Spleen (tissue), 11 donors: ENCODE measurements around the gene AKT1. TPM values are rescaled to one million over a fixed set of nuclear protein-coding genes. Genes with fewer than 3 reads are reported as not detected.

Source experiments
- DNase-seq: peaks from one replicate; pipeline ENCODE4 v3.0.0-alpha.2; 2020
- H3K27ac ChIP-seq, 8 donors: fragments of 200-600 bp; sonication (generic) in 7 of 8; 1 replicate in 4 of 8; 2 replicates in 4 of 8; pipeline versions ENCODE4 v1.5.0 to v1.8.0; 2016 to 2021; ENCODE audit warnings: inconsistent platforms in 4 of 8, mild to moderate bottlenecking in 4 of 8, moderate library complexity in 1 of 8
- H3K27me3 ChIP-seq, 7 donors: fragments of 200-600 bp; sonication (generic) in 6 of 7; replicated peaks in 1 of 7; 1 replicate in 4 of 7; 2 replicates in 3 of 7; pipeline versions ENCODE4 v1.5.0 to v1.8.0; 2016 to 2021; ENCODE audit warnings: inconsistent platforms in 3 of 7, mild to moderate bottlenecking in 1 of 7
- H3K36me3 ChIP-seq, 6 donors: fragments of 200-600 bp; sonication (generic) in 5 of 6; 1 replicate in 4 of 6; 2 replicates in 2 of 6; pipeline versions ENCODE4 v1.5.0 to v1.8.0; 2016 to 2021; ENCODE audit warnings: inconsistent platforms in 2 of 6
- H3K4me1 ChIP-seq, 6 donors: fragments of 200-600 bp; sonication (generic) in 5 of 6; 1 replicate in 3 of 6; 2 replicates in 3 of 6; pipeline versions ENCODE4 v1.5.0 to v1.8.0; 2016 to 2021; ENCODE audit warnings: inconsistent platforms in 3 of 6
- H3K4me3 ChIP-seq, 8 donors: fragments of 200-600 bp; sonication (generic) in 7 of 8; 1 replicate in 4 of 8; 2 replicates in 4 of 8; pipeline versions ENCODE4 v1.5.0 to v1.8.0; 2016 to 2021; ENCODE audit warnings: inconsistent platforms in 4 of 8, mild to moderate bottlenecking in 4 of 8, moderate library complexity in 2 of 8
- H3K9me3 ChIP-seq, 8 donors: fragments of 200-600 bp; sonication (generic) in 7 of 8; 1 replicate in 4 of 8; 2 replicates in 4 of 8; pipeline versions ENCODE4 v1.5.0 to v1.8.0; 2016 to 2021; ENCODE audit warnings: inconsistent platforms in 4 of 8
- POLR2AphosphoS5 ChIP-seq, 3 donors: sonication (generic); formaldehyde crosslinking; IDR thresholded peaks; one replicate each; pipeline ENCODE4 v1.5.1; 2017; ENCODE audit warnings: antibody characterized with exemption in 3 of 3
- WGBS, 5 donors: extraction: QIAGEN DNeasy Blood & Tissue Kit in 3 of 5; methylation state at CpG; one replicate each; pipeline versions ENCODE4 v1.1.5 to v1.1.7; 2013 to 2018; 5-methylcytosine and 5-hydroxymethylcytosine counted together
- intact Hi-C: fragments of 100-400 bp; cut with DNase I; formaldehyde crosslinking; loops from one replicate; pipeline ENCODE4 v1.15.0; 2023; ENCODE audit warnings: low total_unique reads
- polyA plus RNA-seq, 3 donors: library from polyadenylated mRNA; stranded (reverse); fragments of 200-250 nt; gene quantifications; one replicate each; pipeline ENCODE4 v1.2.1, GENCODE V29; 2013
- total RNA-seq, 7 donors: library from RNA; depleted of rRNA in 3 of 7; stranded (reverse); fragments of >200 nt in 3 of 7; fragmentation: NEBNext Ultra II Directional in 4 of 7; extraction: Animal tissue kit (Norgen Biotek cat#: 25700) in 4 of 7; gene quantifications; one replicate each; pipeline versions ENCODE4 v1.1.0 to v1.2.1, GENCODE V29; 2016 to 2021
- TF ChIP-seq, protein P1 (sequence below), 11 experiments: fragments of 200-600 bp in 7 of 11; fragments of 450-650 bp in 4 of 11; sonication (generic) in 4 of 11; IDR thresholded peaks in 8 of 11; conservative IDR thresholded peaks in 3 of 11; 1 replicate in 7 of 11; 2 replicates in 4 of 11; pipeline versions ENCODE4 v1.4.0 to v1.8.0; 2016 to 2021; ENCODE audit warnings: antibody characterized with exemption in 11 of 11, inconsistent platforms in 4 of 11, mild to moderate bottlenecking in 1 of 11
- donor health status: healthy with polysubstance abuse.
- donor health status: DM: no; HTN: no; CAD: no; lungs with moderate emphysema.
- donor health status: DM: no; HTN: no; CAD: no.
- donor health status: Bipolar disorder and iron deficiency.
- donor health status: healthy.
- donor health status: DM: no; HTN: no; CAD: no.
- donor health status: DM: yes; HTN: yes; CAD: no.

Gene AKT1
- total and polyA plus RNA-seq, 10 donors: 56.2 to 184 (median 115) TPM

DNA sequence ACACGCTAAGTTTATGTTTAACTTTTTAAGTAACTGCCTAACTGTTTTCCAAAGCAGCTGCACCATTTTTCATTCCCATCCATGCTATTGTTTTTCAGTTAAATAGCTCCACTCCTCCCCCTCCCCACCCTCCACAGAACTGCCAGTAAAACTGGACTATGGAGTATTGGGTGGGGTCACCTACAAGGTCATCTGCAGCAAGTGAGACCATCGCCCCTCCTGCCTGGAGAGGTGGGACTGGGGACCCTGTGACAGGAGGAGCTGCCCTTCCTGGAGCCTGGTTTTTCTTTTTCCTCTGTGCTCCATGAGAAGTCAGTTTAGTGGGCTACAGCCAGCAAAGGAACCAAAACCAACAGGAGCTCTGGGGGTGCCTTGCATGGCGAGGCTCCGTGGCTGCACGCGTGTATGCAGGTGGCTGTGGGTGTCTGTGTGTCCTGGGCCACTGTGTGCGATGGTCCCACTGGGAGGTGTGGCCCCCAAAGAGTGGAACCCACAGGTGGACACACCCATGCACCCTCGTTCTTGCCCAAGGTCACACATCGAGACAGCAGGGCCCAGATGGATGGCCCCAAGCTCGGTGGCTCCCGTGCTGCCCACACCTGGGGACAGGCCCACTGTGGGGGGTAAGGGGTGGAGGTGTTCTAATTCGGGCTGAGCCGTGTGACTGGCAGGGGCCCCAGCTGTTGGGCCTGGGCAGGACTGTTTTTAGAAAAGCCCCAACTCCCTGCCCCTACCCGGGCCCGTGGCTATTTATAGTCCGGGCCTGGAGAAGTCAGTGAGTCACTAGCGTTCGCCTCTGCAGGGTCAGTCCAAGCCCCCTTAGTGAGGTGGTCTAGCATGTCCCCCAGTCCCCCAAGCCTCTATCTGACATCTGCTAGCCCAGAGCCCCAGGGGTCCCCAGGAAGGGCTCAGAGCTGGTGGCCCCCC, 73.8 kb downstream of the AKT1 start:
- Histone ChIP-seq H3K27me3 (peaks cover 0 to 11% (median 0%) of the 10 kb centered on the region in 7 donors), H3K36me3 (peaks cover 0 to 43% (median 11%) of the 10 kb centered on the region in 6 donors), H3K9me3 (no peaks in the 10 kb centered on the region), H3K4me1 (peaks cover 5 to 43% (median 25%) of the 10 kb centered on the region in 6 donors), H3K27ac (peak overlapping the region in 1 of 8 donors; percentile 30), H3K4me3 (no peak overlapping the region)
- no peak for DNase-seq
- TF ChIP-seq POLR2AphosphoS5 (IDR thresholded peaks at IDR 0.05): peak in 2 of 3 donors; percentile 32 to 68
- TF ChIP-seq, protein P1, sequence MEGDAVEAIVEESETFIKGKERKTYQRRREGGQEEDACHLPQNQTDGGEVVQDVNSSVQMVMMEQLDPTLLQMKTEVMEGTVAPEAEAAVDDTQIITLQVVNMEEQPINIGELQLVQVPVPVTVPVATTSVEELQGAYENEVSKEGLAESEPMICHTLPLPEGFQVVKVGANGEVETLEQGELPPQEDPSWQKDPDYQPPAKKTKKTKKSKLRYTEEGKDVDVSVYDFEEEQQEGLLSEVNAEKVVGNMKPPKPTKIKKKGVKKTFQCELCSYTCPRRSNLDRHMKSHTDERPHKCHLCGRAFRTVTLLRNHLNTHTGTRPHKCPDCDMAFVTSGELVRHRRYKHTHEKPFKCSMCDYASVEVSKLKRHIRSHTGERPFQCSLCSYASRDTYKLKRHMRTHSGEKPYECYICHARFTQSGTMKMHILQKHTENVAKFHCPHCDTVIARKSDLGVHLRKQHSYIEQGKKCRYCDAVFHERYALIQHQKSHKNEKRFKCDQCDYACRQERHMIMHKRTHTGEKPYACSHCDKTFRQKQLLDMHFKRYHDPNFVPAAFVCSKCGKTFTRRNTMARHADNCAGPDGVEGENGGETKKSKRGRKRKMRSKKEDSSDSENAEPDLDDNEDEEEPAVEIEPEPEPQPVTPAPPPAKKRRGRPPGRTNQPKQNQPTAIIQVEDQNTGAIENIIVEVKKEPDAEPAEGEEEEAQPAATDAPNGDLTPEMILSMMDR (IDR thresholded peaks at IDR 0.05 in 8 of 11, conservative IDR thresholded peaks at IDR 0.05 in 3 of 11): no peak
- intact Hi-C loops: no loop called here
- 69 to 87% (median 82%) methylated on average over 11 to 18 of the region's 18 CpGs for WGBS, 5 donors

Other genes with a start within 250 kb of the AKT1 start
- under 1 TPM in 2 of 7 donors, not detected in 5; 0.17 to 0.28 TPM for gene C14orf180, start 216.0 kb downstream of the AKT1 start, total RNA-seq
- gene C14orf180, start 216.0 kb downstream of the AKT1 start, polyA plus RNA-seq: under 1 TPM; 0.20 to 0.70 (median 0.28) TPM
- gene TMEM179, start 191.0 kb downstream of the AKT1 start, total RNA-seq: not detected
- gene TMEM179, start 191.0 kb downstream of the AKT1 start, polyA plus RNA-seq: under 1 TPM in 1 of 3 donors, not detected in 2; 0.08 TPM
- 100 to 1,000 TPM in 3 of 7 donors, 10 to 100 TPM in 4; 66.9 to 110 (median 96.4) TPM for gene INF2, start 106.1 kb downstream of the AKT1 start, total RNA-seq
- 100 to 1,000 TPM in 2 of 3 donors, 10 to 100 TPM in 1; 56.6 to 120 (median 102) TPM for gene INF2, start 106.1 kb downstream of the AKT1 start, polyA plus RNA-seq
- gene ADSS1, start 71.5 kb downstream of the AKT1 start, total RNA-seq: 10 to 100 TPM in 1 of 7 donors, 1 to 10 TPM in 6; 2.7 to 11.7 (median 8.3) TPM
- 1 to 10 TPM; 3.0 to 3.7 (median 3.2) TPM for gene ADSS1, start 71.5 kb downstream of the AKT1 start, polyA plus RNA-seq
- gene SIVA1, start 42.6 kb downstream of the AKT1 start, total RNA-seq: 100 to 1,000 TPM in 3 of 7 donors, 10 to 100 TPM in 4; 56.7 to 198 (median 76.4) TPM
- 100 to 1,000 TPM; 119 to 226 (median 184) TPM for gene SIVA1, start 42.6 kb downstream of the AKT1 start, polyA plus RNA-seq
- gene ZBTB42, start 5.4 kb upstream of the AKT1 start, total RNA-seq: 10 to 100 TPM in 1 of 7 donors, 1 to 10 TPM in 6; 4.2 to 11.5 (median 7.9) TPM
- 1 to 10 TPM in 2 of 3 donors, under 1 TPM in 1; 0.74 to 2.9 (median 1.1) TPM for gene ZBTB42, start 5.4 kb upstream of the AKT1 start, polyA plus RNA-seq
- gene CEP170B, start 69.5 kb upstream of the AKT1 start, total RNA-seq: 10 to 100 TPM in 1 of 7 donors, 1 to 10 TPM in 6; 5.2 to 12.6 (median 5.9) TPM
- 1 to 10 TPM in 1 of 3 donors, under 1 TPM in 2; 0.58 to 3.8 (median 0.72) TPM for gene CEP170B, start 69.5 kb upstream of the AKT1 start, polyA plus RNA-seq
- 10 to 100 TPM in 6 of 7 donors, 1 to 10 TPM in 1; 5.4 to 30.2 (median 13.9) TPM for gene PLD4, start 129.1 kb upstream of the AKT1 start, total RNA-seq
- 10 to 100 TPM; 25.8 to 31.3 (median 29.8) TPM for gene PLD4, start 129.1 kb upstream of the AKT1 start, polyA plus RNA-seq
- 1 to 10 TPM in 1 of 7 donors, under 1 TPM in 6; 0.26 to 1.3 (median 0.66) TPM for gene AHNAK2, start 182.6 kb upstream of the AKT1 start, total RNA-seq
- gene AHNAK2, start 182.6 kb upstream of the AKT1 start, polyA plus RNA-seq: under 1 TPM; 0.30 to 0.86 (median 0.76) TPM
- 1 to 10 TPM; 1.7 to 4.0 (median 3.4) TPM for gene CLBA1, start 190.0 kb upstream of the AKT1 start, total RNA-seq
- 1 to 10 TPM; 3.7 to 4.3 (median 3.9) TPM for gene CLBA1, start 190.0 kb upstream of the AKT1 start, polyA plus RNA-seq
- 10 to 100 TPM in 2 of 7 donors, 1 to 10 TPM in 5; 6.5 to 15.1 (median 8.7) TPM for gene CDCA4, start 225.3 kb upstream of the AKT1 start, total RNA-seq
- 10 to 100 TPM in 1 of 3 donors, 1 to 10 TPM in 2; 5.8 to 10.5 (median 8.5) TPM for gene CDCA4, start 225.3 kb upstream of the AKT1 start, polyA plus RNA-seq